GM10847 (cell line): Measurements from ENCODE around the gene IGF2BP3.

ENCODE experiments used
- POLR2A ChIP-seq: IDR thresholded peaks from 2 replicates; pipeline ENCODE4 v1.6.1; 2011; ENCODE audit not compliant: insufficient read length; ENCODE audit errors: extremely low read depth

Gene IGF2BP3

GRCh38 chr7:23299770-23300300 is 170.5 kb downstream of the IGF2BP3 start:
- no peak for TF ChIP-seq POLR2A

DNA sequence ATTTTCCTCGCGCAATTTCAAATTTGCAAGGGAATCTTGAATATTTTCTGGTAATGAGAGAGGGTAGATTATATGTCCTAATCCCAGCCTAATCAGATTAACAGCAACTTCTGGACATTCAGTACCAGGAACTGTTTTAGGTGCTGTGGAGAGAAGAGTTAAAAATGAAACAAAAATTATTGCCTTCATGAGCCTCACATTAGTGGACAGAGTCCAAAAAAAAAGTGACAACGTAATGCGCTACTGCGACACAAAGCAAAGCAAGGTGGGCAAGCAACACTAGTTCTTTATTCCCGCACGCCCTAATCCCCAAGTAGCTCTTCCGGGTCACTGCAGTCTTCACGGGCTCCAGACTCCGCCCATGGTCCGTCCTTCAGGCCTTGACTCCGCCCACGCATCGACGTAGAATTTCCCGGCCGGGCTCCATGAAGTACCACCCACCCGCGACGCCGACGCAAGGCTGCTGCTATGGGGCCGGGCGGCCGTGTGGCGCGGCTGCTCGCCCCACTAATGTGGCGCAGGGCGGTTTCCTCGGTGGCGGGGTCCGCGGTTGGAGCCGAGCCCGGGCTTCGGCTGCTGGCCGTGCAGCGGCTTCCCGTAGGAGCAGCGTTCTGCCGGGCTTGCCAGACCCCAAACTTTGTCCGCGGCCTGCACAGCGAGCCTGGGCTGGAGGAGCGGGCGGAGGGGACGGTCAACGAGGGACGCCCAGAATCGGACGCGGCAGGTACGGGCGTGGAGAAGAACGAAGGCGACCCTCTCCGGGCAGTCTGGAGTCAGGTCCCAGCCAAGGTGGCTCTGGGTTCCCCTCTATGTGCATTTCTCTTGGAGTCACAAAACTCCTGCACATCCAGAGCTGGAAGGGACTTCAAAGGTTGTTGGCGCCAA is 171.2 kb downstream of the IGF2BP3 start, which contains the start of gene MALSU1:
MALSU1 (plus strand) TSS at position 455 of the 885 bp plus-strand sequence; CDS start at position 469, 14 bp downstream.
- peak; percentile 92 for TF ChIP-seq POLR2A

GRCh38 chr7:23298141-23298881 is 172.0 kb downstream of the IGF2BP3 start:
- no peak for TF ChIP-seq POLR2A

DNA sequence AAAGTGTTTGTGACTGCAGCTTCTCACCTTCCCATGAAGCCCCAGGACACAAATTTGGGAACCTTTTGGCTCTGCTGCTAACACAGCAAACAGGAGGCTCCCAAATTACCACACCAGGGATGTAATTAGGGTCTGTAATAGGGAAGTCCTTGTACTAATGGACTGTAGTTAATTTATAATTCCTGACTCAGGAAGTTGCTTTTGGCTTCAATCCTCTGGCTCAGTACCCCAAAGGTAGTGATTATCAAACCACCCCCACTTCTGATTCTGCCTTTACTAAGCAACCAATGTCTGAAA is 174.9 kb downstream of the IGF2BP3 start:
- TF ChIP-seq POLR2A, result no peak

GRCh38 chr7:23294549-23295400 is 175.5 kb downstream of the IGF2BP3 start:
- TF ChIP-seq POLR2A, result no peak

DNA sequence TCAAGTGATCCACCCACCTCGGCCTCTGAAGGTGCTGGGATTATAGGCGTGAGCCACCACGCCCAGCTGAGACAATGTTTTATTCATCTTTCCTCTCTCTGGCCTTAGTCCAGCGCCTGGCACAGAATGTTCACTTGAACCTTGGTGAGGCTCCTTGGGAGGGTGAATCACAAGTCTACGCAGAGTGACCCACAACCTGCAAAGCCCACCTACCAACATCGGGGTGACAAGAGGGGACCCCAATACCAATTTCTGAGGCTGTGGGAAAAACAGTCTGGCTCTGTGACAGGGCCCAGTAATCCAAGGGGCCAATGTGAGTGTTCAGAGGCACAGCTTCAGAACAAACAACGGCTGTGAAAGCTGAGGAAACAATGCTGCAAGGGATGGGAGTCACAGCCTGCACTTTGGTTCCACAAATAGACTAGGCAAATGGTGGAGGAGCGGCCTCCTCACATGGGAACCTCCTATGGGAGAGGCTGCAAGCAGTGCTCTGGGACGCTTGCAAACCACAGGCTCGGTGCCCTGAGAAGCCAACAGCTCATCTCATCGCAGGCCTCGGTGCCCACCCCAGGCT is 176.7 kb downstream of the IGF2BP3 start:
- TF ChIP-seq POLR2A, result no peak

- no peak for TF ChIP-seq POLR2A
Observed at GRCh38 chr7:23292623-23293022, 177.7 kb downstream of the IGF2BP3 start.

GRCh38 chr7:23291957-23292560 is 178.2 kb downstream of the IGF2BP3 start:
- no peak for TF ChIP-seq POLR2A

DNA sequence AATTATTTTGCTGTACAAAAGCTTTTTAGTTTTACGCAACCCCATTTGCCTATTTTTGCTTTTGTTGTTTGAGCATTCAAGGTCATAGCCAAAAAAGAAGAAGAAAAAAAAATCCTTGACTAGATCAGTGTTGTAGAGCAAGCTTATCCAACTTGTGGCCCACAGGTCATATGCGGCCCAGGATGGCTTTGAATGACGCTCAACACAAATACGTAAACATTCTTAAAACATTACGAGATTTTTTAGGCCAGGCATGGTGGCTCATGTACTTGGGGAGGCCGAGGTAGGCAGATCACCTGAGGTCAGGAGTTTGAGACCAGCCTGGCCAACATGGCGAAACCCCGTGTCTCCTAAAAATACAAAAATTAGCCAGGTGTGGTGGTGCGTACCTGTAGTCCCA is 179.3 kb downstream of the IGF2BP3 start:
- no peak for TF ChIP-seq POLR2A

- no peak for TF ChIP-seq POLR2A
Observed at GRCh38 chr7:23287612-23288011, 182.7 kb downstream of the IGF2BP3 start.

- TF ChIP-seq POLR2A, result no peak
Observed at GRCh38 chr7:23285657-23286646, 184.3 kb downstream of the IGF2BP3 start.

DNA sequence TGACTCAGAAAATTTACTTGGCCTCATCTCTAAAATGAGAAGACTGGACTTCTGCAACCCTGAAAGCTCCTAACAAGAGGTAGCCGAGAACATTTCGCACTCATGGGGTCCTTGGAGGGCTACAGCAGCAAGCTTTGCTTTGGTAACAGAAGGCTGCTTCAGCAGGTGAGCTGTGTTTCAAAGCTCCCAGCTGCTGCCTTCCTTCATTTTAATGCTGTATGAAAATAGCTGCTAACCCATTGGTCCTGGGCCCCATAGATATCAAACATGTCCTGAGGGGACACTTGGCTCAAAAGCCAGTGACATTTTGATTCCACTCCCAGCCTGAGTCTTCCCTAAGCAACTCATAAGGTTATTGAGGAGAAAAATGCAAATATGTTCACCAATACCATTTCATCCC is 185.4 kb downstream of the IGF2BP3 start:
- no peak for TF ChIP-seq POLR2A

DNA sequence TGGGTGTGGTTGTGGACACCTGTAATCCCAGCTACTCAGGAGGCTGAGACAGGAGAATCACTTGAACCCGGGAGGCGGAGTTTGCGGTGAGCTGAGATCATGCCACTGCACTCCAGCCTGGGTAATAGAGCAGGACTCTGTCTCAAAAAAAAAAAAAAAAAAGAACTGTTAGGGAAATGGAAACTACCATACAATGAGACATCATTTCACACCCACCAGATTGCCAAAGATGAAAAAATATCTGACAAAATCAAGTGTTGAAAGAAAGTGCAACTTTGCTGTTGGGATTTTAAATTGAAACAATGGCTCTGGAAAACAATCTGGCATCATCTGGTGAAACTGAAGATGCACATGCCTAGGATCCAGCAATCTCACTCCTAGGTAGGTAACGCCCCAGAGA is 187.2 kb downstream of the IGF2BP3 start:
- TF ChIP-seq POLR2A, result no peak
